GM23338 (cell line): ENCODE results near the gene KDM4C. TPM values are rescaled to one million over a fixed set of nuclear protein-coding genes. Genes with fewer than 3 reads are reported as not detected.

ENCODE experiments used
- ATAC-seq: fragments of 200-7000 bp; cut with Tn5 transposase; 3 replicates; pipeline ENCODE4 v1.9.1; 2020
- DNase-seq: peaks from one replicate; pipeline ENCODE4 v3.0.0-alpha.2; 2015; ENCODE audit warnings: low spot score
- H2AFZ ChIP-seq: fragments of 200-600 bp; sonication (generic); 2 replicates; pipeline ENCODE4 v1.8.0; 2016; ENCODE audit warnings: antibody characterized with exemption, mild to moderate bottlenecking, moderate library complexity
- H3F3A ChIP-seq: fragments of 200-600 bp; sonication (generic); replicated peaks from 2 replicates; pipeline ENCODE4 v1.8.0; 2017; ENCODE audit warnings: antibody characterized with exemption, mixed run types, low read depth
- H3K27ac ChIP-seq: fragments of 200-600 bp; sonication (generic); 2 replicates; pipeline ENCODE4 v1.6.1; 2016; ENCODE audit warnings: low read depth
- H3K27me3 ChIP-seq: fragments of 200-600 bp; sonication (generic); 2 replicates; pipeline ENCODE4 v1.8.0; 2016; ENCODE audit warnings: mild to moderate bottlenecking, mixed run types, moderate library complexity; ENCODE audit not compliant: insufficient read depth
- H3K36me3 ChIP-seq: fragments of 200-600 bp; sonication (generic); 2 replicates; pipeline ENCODE4 v1.8.0; 2016; ENCODE audit warnings: mild to moderate bottlenecking; ENCODE audit not compliant: insufficient read depth
- H3K4me1 ChIP-seq: fragments of 200-600 bp; sonication (generic); 2 replicates; pipeline ENCODE4 v1.8.0; 2016; ENCODE audit warnings: mild to moderate bottlenecking, moderate library complexity; ENCODE audit not compliant: insufficient read depth
- H3K4me2 ChIP-seq: fragments of 200-600 bp; sonication (generic); 2 replicates; pipeline ENCODE4 v1.7.1; 2017; ENCODE audit warnings: mixed run types
- H3K4me3 ChIP-seq: fragments of 200-600 bp; sonication (generic); 2 replicates; pipeline ENCODE4 v1.6.1; 2016; ENCODE audit warnings: mixed run types
- H3K79me2 ChIP-seq: fragments of 200-600 bp; sonication (generic); replicated peaks from 2 replicates; pipeline ENCODE4 v1.8.0; 2017; ENCODE audit warnings: mild to moderate bottlenecking; ENCODE audit not compliant: insufficient read depth
- H3K9me2 ChIP-seq: fragments of 200-600 bp; sonication (generic); 2 replicates; pipeline ENCODE4 v1.8.0; 2017; ENCODE audit not compliant: insufficient read depth
- H4K20me1 ChIP-seq: fragments of 200-600 bp; sonication (generic); replicated peaks from 2 replicates; pipeline ENCODE4 v1.8.0; 2017; ENCODE audit warnings: mild to moderate bottlenecking; ENCODE audit not compliant: insufficient read depth
- H3K27ac Mint-ChIP-seq: 2 replicates; pipeline ENCODE4 v1.8.0; 2020; ENCODE audit warnings: inconsistent platforms, mild to moderate bottlenecking, moderate library complexity, mixed read lengths
- H3K27me3 Mint-ChIP-seq: 3 replicates; pipeline ENCODE4 v1.8.0; 2022; ENCODE audit warnings: low read depth, mild to moderate bottlenecking, moderate library complexity, mixed read lengths, inconsistent platforms; ENCODE audit not compliant: insufficient read depth, poor library complexity
- H3K36me3 Mint-ChIP-seq: 3 replicates; pipeline ENCODE4 v1.8.0; 2021; ENCODE audit warnings: low read depth, mild to moderate bottlenecking, inconsistent platforms, moderate library complexity, mixed read lengths
- H3K4me1 Mint-ChIP-seq: 3 replicates; pipeline ENCODE4 v1.8.0; 2020; ENCODE audit warnings: mild to moderate bottlenecking, inconsistent platforms, mixed read lengths
- H3K4me3 Mint-ChIP-seq: 3 replicates; pipeline ENCODE4 v1.8.0; 2021; ENCODE audit warnings: moderate library complexity, mild to moderate bottlenecking, inconsistent platforms, mixed read lengths
- H3K9me3 Mint-ChIP-seq: 3 replicates; pipeline ENCODE4 v1.8.0; 2020; ENCODE audit warnings: moderate library complexity, mild to moderate bottlenecking, inconsistent platforms, mixed read lengths
- CTCF ChIP-seq, 2 experiments: fragments of 200-600 bp in 1 of 2; sonication (generic) in 1 of 2; conservative IDR thresholded peaks; 2 replicates each; pipeline versions ENCODE4 v1.5.1 to v1.6.1; 2016 to 2017; ENCODE audit warnings: antibody characterized with exemption in 2 of 2, low read depth in 2 of 2, mild to moderate bottlenecking in 2 of 2, moderate library complexity in 1 of 2
- EZH2 ChIP-seq: fragments of 200-600 bp; sonication (generic); IDR thresholded peaks from one replicate; pipeline ENCODE4 v1.8.0; 2017; ENCODE audit warnings: antibody characterized with exemption, mild to moderate bottlenecking, low read depth; ENCODE audit not compliant: unreplicated experiment
- JUNB ChIP-seq: IDR thresholded peaks from one replicate; pipeline ENCODE4 v1.6.1; 2016; ENCODE audit warnings: antibody characterized with exemption; ENCODE audit not compliant: unreplicated experiment
- POLR2AphosphoS5 ChIP-seq: IDR thresholded peaks from 2 replicates; pipeline ENCODE4 v1.6.1; 2016; ENCODE audit warnings: antibody characterized with exemption, low read depth
- STAT1 ChIP-seq: IDR thresholded peaks from one replicate; pipeline ENCODE4 v1.6.1; 2016; ENCODE audit warnings: antibody characterized with exemption; ENCODE audit not compliant: unreplicated experiment
- polyA plus RNA-seq: library from polyadenylated mRNA; unstranded; fragments of >200 nt; fragmentation: Nextera tagmentation; extraction: Ambion mirVana; gene quantifications from 2 replicates; pipeline ENCODE4 v1.2.1, GENCODE V29; 2016
- total RNA-seq: library from RNA; depleted of rRNA; stranded (reverse); fragments of >200 nt; shearing (Covaris generic); gene quantifications from 2 replicates; pipeline ENCODE4 v1.2.3, GENCODE V29; 2014
- TF ChIP-seq, protein P1 (sequence below): fragments of 250-450 bp; sonication (Bioruptor Pico); IDR thresholded peaks from 2 replicates; pipeline ENCODE4 v1.5.0; 2020; ENCODE audit warnings: mild to moderate bottlenecking, moderate library complexity

Gene KDM4C
- total and polyA plus RNA-seq, 2 experiments from 2014 or later: 12.0 to 43.8 TPM

GRCh38 chr9:6929441-6930215 lies 171.9 kb downstream of the KDM4C start (continued):
- TF ChIP-seq EZH2 (no peak), POLR2AphosphoS5 (no peak), JUNB (no peak), STAT1 (no peak)
- TF ChIP-seq, protein P1, sequence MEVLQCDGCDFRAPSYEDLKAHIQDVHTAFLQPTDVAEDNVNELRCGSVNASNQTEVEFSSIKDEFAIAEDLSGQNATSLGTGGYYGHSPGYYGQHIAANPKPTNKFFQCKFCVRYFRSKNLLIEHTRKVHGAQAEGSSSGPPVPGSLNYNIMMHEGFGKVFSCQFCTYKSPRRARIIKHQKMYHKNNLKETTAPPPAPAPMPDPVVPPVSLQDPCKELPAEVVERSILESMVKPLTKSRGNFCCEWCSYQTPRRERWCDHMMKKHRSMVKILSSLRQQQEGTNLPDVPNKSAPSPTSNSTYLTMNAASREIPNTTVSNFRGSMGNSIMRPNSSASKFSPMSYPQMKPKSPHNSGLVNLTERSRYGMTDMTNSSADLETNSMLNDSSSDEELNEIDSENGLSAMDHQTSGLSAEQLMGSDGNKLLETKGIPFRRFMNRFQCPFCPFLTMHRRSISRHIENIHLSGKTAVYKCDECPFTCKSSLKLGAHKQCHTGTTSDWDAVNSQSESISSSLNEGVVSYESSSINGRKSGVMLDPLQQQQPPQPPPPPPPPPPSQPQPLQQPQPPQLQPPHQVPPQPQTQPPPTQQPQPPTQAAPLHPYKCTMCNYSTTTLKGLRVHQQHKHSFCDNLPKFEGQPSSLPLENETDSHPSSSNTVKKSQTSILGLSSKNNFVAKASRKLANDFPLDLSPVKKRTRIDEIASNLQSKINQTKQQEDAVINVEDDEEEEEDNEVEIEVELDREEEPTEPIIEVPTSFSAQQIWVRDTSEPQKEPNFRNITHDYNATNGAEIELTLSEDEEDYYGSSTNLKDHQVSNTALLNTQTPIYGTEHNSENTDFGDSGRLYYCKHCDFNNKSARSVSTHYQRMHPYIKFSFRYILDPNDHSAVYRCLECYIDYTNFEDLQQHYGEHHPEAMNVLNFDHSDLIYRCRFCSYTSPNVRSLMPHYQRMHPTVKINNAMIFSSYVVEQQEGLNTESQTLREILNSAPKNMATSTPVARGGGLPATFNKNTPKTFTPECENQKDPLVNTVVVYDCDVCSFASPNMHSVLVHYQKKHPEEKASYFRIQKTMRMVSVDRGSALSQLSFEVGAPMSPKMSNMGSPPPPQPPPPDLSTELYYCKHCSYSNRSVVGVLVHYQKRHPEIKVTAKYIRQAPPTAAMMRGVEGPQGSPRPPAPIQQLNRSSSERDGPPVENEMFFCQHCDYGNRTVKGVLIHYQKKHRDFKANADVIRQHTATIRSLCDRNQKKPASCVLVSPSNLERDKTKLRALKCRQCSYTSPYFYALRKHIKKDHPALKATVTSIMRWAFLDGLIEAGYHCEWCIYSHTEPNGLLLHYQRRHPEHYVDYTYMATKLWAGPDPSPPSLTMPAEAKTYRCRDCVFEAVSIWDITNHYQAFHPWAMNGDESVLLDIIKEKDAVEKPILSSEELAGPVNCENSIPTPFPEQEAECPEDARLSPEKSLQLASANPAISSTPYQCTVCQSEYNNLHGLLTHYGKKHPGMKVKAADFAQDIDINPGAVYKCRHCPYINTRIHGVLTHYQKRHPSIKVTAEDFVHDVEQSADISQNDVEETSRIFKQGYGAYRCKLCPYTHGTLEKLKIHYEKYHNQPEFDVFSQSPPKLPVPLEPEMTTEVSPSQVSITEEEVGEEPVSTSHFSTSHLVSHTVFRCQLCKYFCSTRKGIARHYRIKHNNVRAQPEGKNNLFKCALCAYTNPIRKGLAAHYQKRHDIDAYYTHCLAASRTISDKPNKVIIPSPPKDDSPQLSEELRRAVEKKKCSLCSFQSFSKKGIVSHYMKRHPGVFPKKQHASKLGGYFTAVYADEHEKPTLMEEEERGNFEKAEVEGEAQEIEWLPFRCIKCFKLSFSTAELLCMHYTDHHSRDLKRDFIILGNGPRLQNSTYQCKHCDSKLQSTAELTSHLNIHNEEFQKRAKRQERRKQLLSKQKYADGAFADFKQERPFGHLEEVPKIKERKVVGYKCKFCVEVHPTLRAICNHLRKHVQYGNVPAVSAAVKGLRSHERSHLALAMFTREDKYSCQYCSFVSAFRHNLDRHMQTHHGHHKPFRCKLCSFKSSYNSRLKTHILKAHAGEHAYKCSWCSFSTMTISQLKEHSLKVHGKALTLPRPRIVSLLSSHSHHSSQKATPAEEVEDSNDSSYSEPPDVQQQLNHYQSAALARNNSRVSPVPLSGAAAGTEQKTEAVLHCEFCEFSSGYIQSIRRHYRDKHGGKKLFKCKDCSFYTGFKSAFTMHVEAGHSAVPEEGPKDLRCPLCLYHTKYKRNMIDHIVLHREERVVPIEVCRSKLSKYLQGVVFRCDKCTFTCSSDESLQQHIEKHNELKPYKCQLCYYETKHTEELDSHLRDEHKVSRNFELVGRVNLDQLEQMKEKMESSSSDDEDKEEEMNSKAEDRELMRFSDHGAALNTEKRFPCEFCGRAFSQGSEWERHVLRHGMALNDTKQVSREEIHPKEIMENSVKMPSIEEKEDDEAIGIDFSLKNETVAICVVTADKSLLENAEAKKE: no peak

GRCh38 chr9:6930827-6931226 lies 173.1 kb downstream of the KDM4C start:
- H3K27me3 Mint-ChIP-seq: no peaks in the 10 kb centered on the region
- no peak overlapping the region for H3K4me2 ChIP-seq
- no peak for ATAC-seq

More at GRCh38 chr9:6930827-6931226, 173.1 kb downstream of the KDM4C start:
- no peak for TF ChIP-seq EZH2
- TF ChIP-seq CTCF (conservative IDR thresholded peaks at IDR 0.05; ENCODE audit: low read depth in 2 of 2): no peak
- no peak for TF ChIP-seq POLR2AphosphoS5
- no peaks in the 10 kb centered on the region for H3K36me3 Mint-ChIP-seq
- 0 out of 2 replicates have a peak, but pooled peaks cover 4% of the 10 kb centered on the region for H3K9me2 ChIP-seq
- no peak overlapping the region for H3K27ac ChIP-seq
- H3F3A ChIP-seq: no peaks in the 10 kb centered on the region
- peaks cover 10% of the 10 kb centered on the region; the same call in 2 of the 3 replicates for H3K4me1 Mint-ChIP-seq
- no peak overlapping the region for H3K4me3 Mint-ChIP-seq
- no peaks in the 10 kb centered on the region for H3K9me3 Mint-ChIP-seq
- H3K4me3 ChIP-seq: no peak overlapping the region
- H4K20me1 ChIP-seq: no peaks in the 10 kb centered on the region
- no peaks in the 10 kb centered on the region for H3K4me1 ChIP-seq
- H3K27me3 ChIP-seq: no peaks in the 10 kb centered on the region
- no peaks in the 10 kb centered on the region; the same call in 1 of the 2 replicates for H3K79me2 ChIP-seq
- H3K36me3 ChIP-seq: no peaks in the 10 kb centered on the region
- H3K27ac Mint-ChIP-seq: no peak overlapping the region; the same call in 1 of the 2 replicates
- DNase-seq: no peak
- no peak overlapping the region for H2AFZ ChIP-seq
